Measurements from ENCODE around the gene TMEM30A. TPM values are rescaled to one million over a fixed set of nuclear protein-coding genes. Genes with fewer than 3 reads are reported as not detected.

The TMEM30A gene
- total RNA-seq, 1 donor from 2014 or later, result 57.0 TPM

Other genes starting within 250 kb of the TMEM30A start
- gene COL12A1, start 78.7 kb downstream of the TMEM30A start, total RNA-seq, result 0.05 TPM in 1 of 2 replicates, not detected in the other
- gene COX7A2, start 41.0 kb downstream of the TMEM30A start, total RNA-seq, result 490 and 538 TPM in 2 replicates
- not detected in 2 replicates for gene FILIP1, start 209.0 kb upstream of the TMEM30A start, total RNA-seq

Measured in activated CD4-positive, alpha-beta T cell treated with anti-CD3 and anti-CD28 coated beads, Interleukin-2, amount 10 ng/mL, durations not matched to agents 24 days and 14 days (primary cell).